SU-DHL-6 (cell line): Measurements from ENCODE around the gene GPR152.

Experiments
- H2AFZ ChIP-seq: fragments of 200-600 bp; sonication (generic); 2 replicates; pipeline ENCODE4 v1.6.1; 2014; ENCODE audit warnings: low read depth, mild to moderate bottlenecking, moderate library complexity, mixed read lengths, antibody characterized with exemption, low read length; ENCODE audit not compliant: severe bottlenecking
- H3F3A ChIP-seq: fragments of 200-600 bp; shearing (Covaris generic); 2 replicates; pipeline ENCODE4 v1.6.0; 2016; ENCODE audit warnings: antibody characterized with exemption, mild to moderate bottlenecking; ENCODE audit not compliant: insufficient read depth
- H3K27ac ChIP-seq: fragments of 200-600 bp; sonication (generic); 2 replicates; pipeline ENCODE4 v1.5.1; 2016; ENCODE audit warnings: low read depth, mild to moderate bottlenecking, low read length, moderate library complexity, mixed read lengths
- H3K27me3 ChIP-seq: fragments of 200-600 bp; sonication (generic), shearing (Covaris generic); 2 replicates; pipeline ENCODE4 v1.6.0; 2014; ENCODE audit warnings: mild to moderate bottlenecking, low read length
- H3K36me3 ChIP-seq: fragments of 200-600 bp; sonication (generic); 2 replicates; pipeline ENCODE4 v1.6.1; 2014; ENCODE audit warnings: mild to moderate bottlenecking, low read length, mixed read lengths
- H3K4me2 ChIP-seq: fragments of 300-600, 200-600 bp; shearing (Covaris generic), sonication (generic); 2 replicates; pipeline ENCODE4 v1.6.0; 2014; ENCODE audit warnings: low read length, low read depth, mild to moderate bottlenecking; ENCODE audit not compliant: poor library complexity, severe bottlenecking
- H3K4me3 ChIP-seq: fragments of 200-600 bp; sonication (generic); 2 replicates; pipeline ENCODE4 v1.5.1; 2014; ENCODE audit warnings: antibody characterized with exemption, low read length, mild to moderate bottlenecking, mixed read lengths; ENCODE audit not compliant: insufficient read depth, poor library complexity, severe bottlenecking
- H3K79me2 ChIP-seq: fragments of 200-600 bp; sonication (generic); 2 replicates; pipeline ENCODE4 v1.6.1; 2014; ENCODE audit warnings: mild to moderate bottlenecking, low read length, moderate library complexity; ENCODE audit not compliant: insufficient read depth
- H3K9ac ChIP-seq: fragments of 200-600 bp; sonication (generic); 2 replicates; pipeline ENCODE4 v1.7.0; 2014; ENCODE audit warnings: mild to moderate bottlenecking, low read length
- H3K9me2 ChIP-seq: fragments of 200-600 bp; sonication (generic); replicated peaks from 2 replicates; pipeline ENCODE4 v1.6.1; 2014; ENCODE audit warnings: low read length; ENCODE audit not compliant: insufficient read depth
- H3K9me3 ChIP-seq: fragments of 200-600 bp; sonication (generic); 2 replicates; pipeline ENCODE4 v1.6.1; 2014; ENCODE audit warnings: low read length, mixed read lengths; ENCODE audit not compliant: insufficient read depth
- H4K20me1 ChIP-seq: fragments of 200-600 bp; sonication (generic); 2 replicates; pipeline ENCODE4 v1.6.1; 2014; ENCODE audit warnings: low read depth, mild to moderate bottlenecking, antibody characterized with exemption, low read length, moderate library complexity, mixed read lengths
- EZH2phosphoT487 ChIP-seq: fragments of 200-600 bp; sonication (generic), shearing (Covaris generic); conservative IDR thresholded peaks from 2 replicates; pipeline ENCODE4 v1.6.1; 2018; ENCODE audit warnings: mild to moderate bottlenecking, antibody characterized with exemption, low read length, moderate library complexity, mixed read lengths
- TF ChIP-seq, protein P1 (sequence below): fragments of 200-600 bp; sonication (generic); IDR thresholded peaks from one replicate; pipeline ENCODE4 v1.5.1; 2017; ENCODE audit warnings: antibody characterized with exemption, mild to moderate bottlenecking, low read length, moderate library complexity; ENCODE audit not compliant: insufficient read depth, poor library complexity, severe bottlenecking

Gene GPR152

GRCh38 chr11:67457453-67457852 lies 4.9 kb upstream of the GPR152 start:
- Histone ChIP-seq H3F3A (peaks cover 35% of the 10 kb centered on the region), H3K36me3 (no peaks in the 10 kb centered on the region), H3K9me2 (no peaks in the 10 kb centered on the region), H3K4me3 (no peak overlapping the region), H3K9me3 (no peaks in the 10 kb centered on the region), H4K20me1 (no peaks in the 10 kb centered on the region), H3K27ac (no peak overlapping the region), H3K27me3 (no peaks in the 10 kb centered on the region), H3K79me2 (no peaks in the 10 kb centered on the region), H2AFZ (no peak overlapping the region), H3K4me2 (no peak overlapping the region), H3K9ac (no peak overlapping the region)
- TF ChIP-seq, protein P1, sequence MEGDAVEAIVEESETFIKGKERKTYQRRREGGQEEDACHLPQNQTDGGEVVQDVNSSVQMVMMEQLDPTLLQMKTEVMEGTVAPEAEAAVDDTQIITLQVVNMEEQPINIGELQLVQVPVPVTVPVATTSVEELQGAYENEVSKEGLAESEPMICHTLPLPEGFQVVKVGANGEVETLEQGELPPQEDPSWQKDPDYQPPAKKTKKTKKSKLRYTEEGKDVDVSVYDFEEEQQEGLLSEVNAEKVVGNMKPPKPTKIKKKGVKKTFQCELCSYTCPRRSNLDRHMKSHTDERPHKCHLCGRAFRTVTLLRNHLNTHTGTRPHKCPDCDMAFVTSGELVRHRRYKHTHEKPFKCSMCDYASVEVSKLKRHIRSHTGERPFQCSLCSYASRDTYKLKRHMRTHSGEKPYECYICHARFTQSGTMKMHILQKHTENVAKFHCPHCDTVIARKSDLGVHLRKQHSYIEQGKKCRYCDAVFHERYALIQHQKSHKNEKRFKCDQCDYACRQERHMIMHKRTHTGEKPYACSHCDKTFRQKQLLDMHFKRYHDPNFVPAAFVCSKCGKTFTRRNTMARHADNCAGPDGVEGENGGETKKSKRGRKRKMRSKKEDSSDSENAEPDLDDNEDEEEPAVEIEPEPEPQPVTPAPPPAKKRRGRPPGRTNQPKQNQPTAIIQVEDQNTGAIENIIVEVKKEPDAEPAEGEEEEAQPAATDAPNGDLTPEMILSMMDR, result no peak
- TF ChIP-seq EZH2phosphoT487, result no peak

DNA sequence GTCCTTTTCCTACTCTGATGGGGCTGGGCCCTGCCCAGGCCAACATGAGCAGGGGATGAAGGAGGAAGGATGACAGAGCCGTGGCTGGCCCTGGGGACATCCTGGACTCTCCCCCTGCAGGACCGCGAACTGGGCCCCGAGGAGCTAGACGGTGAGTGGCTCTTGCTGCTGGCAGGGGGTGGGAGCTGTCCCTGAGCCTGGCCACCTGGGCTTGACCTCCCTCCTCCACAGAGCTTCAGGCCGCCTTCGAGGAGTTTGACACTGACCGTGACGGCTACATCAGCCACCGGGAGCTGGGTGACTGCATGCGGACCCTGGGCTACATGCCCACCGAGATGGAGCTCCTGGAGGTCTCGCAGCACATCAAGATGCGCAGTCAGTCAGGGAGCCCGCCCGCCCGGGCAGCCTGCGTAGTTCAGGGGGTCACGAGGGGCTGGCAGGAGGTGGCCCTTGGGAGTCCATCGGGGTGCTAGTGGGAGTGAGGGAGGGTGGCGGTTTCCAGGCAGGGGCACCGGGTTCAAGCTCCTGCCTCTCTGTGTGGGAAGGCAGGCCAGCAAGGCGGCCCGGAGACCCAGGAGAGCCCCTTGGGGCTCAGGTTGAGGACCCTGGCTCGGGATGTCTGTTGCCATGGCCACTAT lies 3.7 kb upstream of the GPR152 start:
- Histone ChIP-seq H4K20me1 (no peaks in the 10 kb centered on the region), H3K27me3 (no peaks in the 10 kb centered on the region), H3K27ac (no peak overlapping the region), H3K36me3 (no peaks in the 10 kb centered on the region), H3K79me2 (no peaks in the 10 kb centered on the region), H3K4me2 (no peak overlapping the region), H3K9ac (no peak overlapping the region), H3K9me2 (no peaks in the 10 kb centered on the region), H2AFZ (no peak overlapping the region), H3K9me3 (no peaks in the 10 kb centered on the region), H3F3A (peaks cover 26% of the 10 kb centered on the region), H3K4me3 (no peak overlapping the region)
- TF ChIP-seq EZH2phosphoT487, result no peak
- TF ChIP-seq, protein P1, result no peak

GRCh38 chr11:67455054-67455453 lies 2.5 kb upstream of the GPR152 start, which contains the start of gene CABP4:
CABP4 (plus strand) TSS chr11:67455354; CDS start chr11:67455424, 70 bp downstream.
- Histone ChIP-seq H3F3A (peaks cover 16% of the 10 kb centered on the region), H3K4me3 (no peak within 1 kb of the TSS), H3K36me3 (no peaks in the 10 kb centered on the region), H2AFZ (no peak within 1 kb of the TSS), H3K27ac (no peak within 1 kb of the TSS), H4K20me1 (no peaks in the 10 kb centered on the region), H3K27me3 (no peaks in the 10 kb centered on the region), H3K4me2 (no peak within 1 kb of the TSS), H3K9me2 (no peaks in the 10 kb centered on the region), H3K79me2 (no peaks in the 10 kb centered on the region), H3K9ac (no peak within 1 kb of the TSS), H3K9me3 (no peaks in the 10 kb centered on the region)
- TF ChIP-seq, protein P1, result no peak
